WTC11 (cell line): ENCODE results near the gene USP16. TPM values are rescaled to one million over a fixed set of nuclear protein-coding genes. Genes with fewer than 3 reads are reported as not detected.

Experiments used
- ATAC-seq: fragments of 200-7000 bp; cut with Tn5 transposase; 2 replicates; pipeline ENCODE4 v1.10.0; 2021; ENCODE audit warnings: mild to moderate bottlenecking, moderate library complexity
- CTCF ChIA-PET: fragments of 300-600 bp; sonication (Branson Sonifier 250); formaldehyde crosslinking; loops from one replicate; lab custom pipeline; 2021; ENCODE audit warnings: antibody characterized with exemption; lab: Charles Lee
- POLR2A ChIA-PET: fragments of 350-600 bp; sonication (Branson Sonifier 250); formaldehyde crosslinking; loops from one replicate; lab custom pipeline; 2021; ENCODE audit warnings: antibody characterized with exemption; lab: Charles Lee
- DNase-seq: peaks from one replicate; pipeline ENCODE4 v3.0.0; 2021; ENCODE audit warnings: low spot score
- H3K27ac Mint-ChIP-seq: 2 replicates; pipeline ENCODE4 v1.8.0; 2021; ENCODE audit warnings: mixed read lengths
- H3K27me3 Mint-ChIP-seq: 2 replicates; pipeline ENCODE4 v1.8.0; 2021; ENCODE audit warnings: low read depth, mild to moderate bottlenecking, moderate library complexity, mixed read lengths
- H3K36me3 Mint-ChIP-seq: 2 replicates; pipeline ENCODE4 v1.8.0; 2021; ENCODE audit warnings: mixed read lengths
- H3K4me1 Mint-ChIP-seq: 2 replicates; pipeline ENCODE4 v1.8.0; 2022; ENCODE audit warnings: mixed read lengths
- H3K4me3 Mint-ChIP-seq: 2 replicates; pipeline ENCODE4 v1.8.0; 2021; ENCODE audit warnings: mild to moderate bottlenecking, moderate library complexity, mixed read lengths
- H3K9me3 Mint-ChIP-seq: 2 replicates; pipeline ENCODE4 v1.8.0; 2021; ENCODE audit warnings: mixed read lengths
- ATF3 ChIP-seq: sonication (generic); formaldehyde crosslinking; conservative IDR thresholded peaks from 2 replicates; pipeline ENCODE4 v1.8.1; 2022; ENCODE audit warnings: mild to moderate bottlenecking, missing genetic modification reagents
- ATF6 ChIP-seq: sonication (generic); formaldehyde crosslinking; IDR thresholded peaks from 2 replicates; pipeline ENCODE4 v1.8.1; 2023; ENCODE audit warnings: mild to moderate bottlenecking, missing genetic modification reagents
- CBFB ChIP-seq: sonication (generic); formaldehyde crosslinking; IDR thresholded peaks from 2 replicates; pipeline ENCODE4 v1.8.1; 2022; ENCODE audit warnings: mild to moderate bottlenecking, low read depth, missing genetic modification reagents
- E2F1 ChIP-seq: sonication (generic); formaldehyde crosslinking; IDR thresholded peaks from 2 replicates; pipeline ENCODE4 v1.8.0; 2022; ENCODE audit warnings: mild to moderate bottlenecking, missing genetic modification reagents
- EMX1 ChIP-seq: fragments of 250-450 bp; sonication (Bioruptor Pico); IDR thresholded peaks from 2 replicates; pipeline ENCODE4 v1.8.0; 2021; ENCODE audit warnings: mild to moderate bottlenecking
- ERG ChIP-seq: fragments of 250-450 bp; sonication (Bioruptor Pico); IDR thresholded peaks from 2 replicates; pipeline ENCODE4 v1.8.0; 2021; ENCODE audit warnings: mild to moderate bottlenecking
- GABPB1 ChIP-seq: sonication (generic); formaldehyde crosslinking; IDR thresholded peaks from 2 replicates; pipeline ENCODE4 v1.8.1; 2023; ENCODE audit warnings: mild to moderate bottlenecking, missing genetic modification reagents
- HMGXB4 ChIP-seq: sonication (generic); formaldehyde crosslinking; IDR thresholded peaks from 2 replicates; pipeline ENCODE4 v1.8.1; 2023; ENCODE audit warnings: mild to moderate bottlenecking, moderate library complexity, missing genetic modification reagents
- IRF1 ChIP-seq: sonication (generic); formaldehyde crosslinking; IDR thresholded peaks from 2 replicates; pipeline ENCODE4 v1.8.0; 2023; ENCODE audit warnings: missing genetic modification reagents
- JUN ChIP-seq: sonication (generic); formaldehyde crosslinking; IDR thresholded peaks from 2 replicates; pipeline ENCODE4 v1.8.0; 2023; ENCODE audit warnings: mild to moderate bottlenecking, missing genetic modification reagents
- KAT7 ChIP-seq: sonication (generic); formaldehyde crosslinking; IDR thresholded peaks from 2 replicates; pipeline ENCODE4 v1.8.1; 2023; ENCODE audit warnings: missing genetic modification reagents, mild to moderate bottlenecking, borderline replicate concordance
- MAX ChIP-seq: sonication (generic); formaldehyde crosslinking; IDR thresholded peaks from 2 replicates; pipeline ENCODE4 v1.8.0; 2022; ENCODE audit warnings: mild to moderate bottlenecking, missing genetic modification reagents
- MLX ChIP-seq: sonication (generic); formaldehyde crosslinking; IDR thresholded peaks from 2 replicates; pipeline ENCODE4 v1.8.1; 2023; ENCODE audit warnings: mild to moderate bottlenecking, missing genetic modification reagents, moderate library complexity
- MXD4 ChIP-seq: fragments of 250-450 bp; sonication (Bioruptor Pico); IDR thresholded peaks from 2 replicates; pipeline ENCODE4 v1.8.0; 2021; ENCODE audit warnings: mild to moderate bottlenecking, moderate library complexity, borderline replicate concordance
- MYBL2 ChIP-seq: sonication (generic); formaldehyde crosslinking; IDR thresholded peaks from 2 replicates; pipeline ENCODE4 v1.8.1; 2023; ENCODE audit warnings: mild to moderate bottlenecking, moderate library complexity, missing genetic modification reagents
- NFATC4 ChIP-seq: fragments of 250-450 bp; sonication (Bioruptor Pico); IDR thresholded peaks from 2 replicates; pipeline ENCODE4 v1.9.0; 2021; ENCODE audit warnings: mild to moderate bottlenecking
- SMAD4 ChIP-seq: sonication (generic); formaldehyde crosslinking; IDR thresholded peaks from 2 replicates; pipeline ENCODE4 v1.8.0; 2022; ENCODE audit warnings: mild to moderate bottlenecking, missing genetic modification reagents
- ZBTB21 ChIP-seq: sonication (generic); formaldehyde crosslinking; IDR thresholded peaks from 2 replicates; pipeline ENCODE4 v1.8.1; 2023; ENCODE audit warnings: mild to moderate bottlenecking, missing genetic modification reagents, borderline replicate concordance
- ZNF121 ChIP-seq: sonication (generic); formaldehyde crosslinking; IDR thresholded peaks from 2 replicates; pipeline ENCODE4 v1.8.0; 2023; ENCODE audit warnings: missing genetic modification reagents
- ZNF219 ChIP-seq: sonication (generic); formaldehyde crosslinking; IDR thresholded peaks from 2 replicates; pipeline ENCODE4 v1.8.0; 2023; ENCODE audit warnings: missing genetic modification reagents, mild to moderate bottlenecking, borderline replicate concordance
- ZNF263 ChIP-seq: sonication (generic); formaldehyde crosslinking; IDR thresholded peaks from 2 replicates; pipeline ENCODE4 v1.8.1; 2022; ENCODE audit warnings: low read depth, mild to moderate bottlenecking, moderate library complexity, missing genetic modification reagents
- ZNF416 ChIP-seq: fragments of 250-450 bp; sonication (Bioruptor Pico); IDR thresholded peaks from 2 replicates; pipeline ENCODE4 v1.9.0; 2021; ENCODE audit warnings: mild to moderate bottlenecking, inconsistent platforms
- ZNF671 ChIP-seq: fragments of 250-450 bp; sonication (Bioruptor Pico); IDR thresholded peaks from 2 replicates; pipeline ENCODE4 v1.8.0; 2021; ENCODE audit warnings: mild to moderate bottlenecking
- total RNA-seq: library from RNA; stranded (reverse); gene quantifications from 3 replicates; pipeline ENCODE4 v1.2.3, GENCODE V29; 2021

Gene USP16
- total RNA-seq, 1 experiment from 2014 or later: 20.8 TPM

GRCh38 chr21:29074007-29074376 lies 49.5 kb downstream of the USP16 start:
- ChIA-PET POLR2A (interaction anchor here (0.7 to 1.6 kb wide), 5 partner anchors 15 to 90 kb away, joined by 3 to 11 read pairs (median 3); partner anchors contain the start of genes LTN1 and USP16), CTCF (interaction anchor here (1.2 to 1.5 kb wide), 3 partner anchors 49 to 302 kb away, joined by 3 to 5 read pairs (median 4); partner anchors contain the start of gene USP16)
- DNase-seq: no peak
- peaks cover 3% of the 10 kb centered on the region for H3K27me3 Mint-ChIP-seq
- ATAC-seq: peak; percentile 28
- H3K4me1 Mint-ChIP-seq: peaks cover 19% of the 10 kb centered on the region
- H3K4me3 Mint-ChIP-seq: peak overlapping the region; percentile 98
- H3K36me3 Mint-ChIP-seq: peaks cover 19% of the 10 kb centered on the region
- peak overlapping the region; percentile 97 for H3K27ac Mint-ChIP-seq
- no peak for TF ChIP-seq ATF3 (CRISPR knock-in tag)
- TF ChIP-seq EMX1 (CRISPR knock-in tag): no peak
- no peak for TF ChIP-seq ZNF121 (CRISPR knock-in tag)
- TF ChIP-seq GABPB1 (CRISPR knock-in tag): no peak
- TF ChIP-seq HMGXB4 (CRISPR knock-in tag): no peak
- TF ChIP-seq ERG (CRISPR knock-in tag): no peak
- TF ChIP-seq MAX: no peak
- no peak for TF ChIP-seq SMAD4 (CRISPR knock-in tag)
- no peak for TF ChIP-seq ZNF671
- TF ChIP-seq NFATC4: no peak
- no peak for TF ChIP-seq ATF6 (CRISPR knock-in tag)
- no peak for TF ChIP-seq CBFB
- TF ChIP-seq KAT7 (CRISPR knock-in tag): no peak
- TF ChIP-seq IRF1: no peak
- TF ChIP-seq, all 79 proteins: peak for 0
- peaks cover 3% of the 10 kb centered on the region; the same call in 1 of the 2 replicates for H3K9me3 Mint-ChIP-seq

GRCh38 chr21:29074783-29075182 lies 50.3 kb downstream of the USP16 start:
- no peak overlapping the region for H3K27ac Mint-ChIP-seq
- peaks cover 19% of the 10 kb centered on the region for H3K4me1 Mint-ChIP-seq
- ATAC-seq: no peak
- POLR2A ChIA-PET: interaction anchor here (0.7 kb wide), 1 partner anchor 89 kb away, joined by 3 read pairs; no protein-coding TSS in a partner anchor
- CTCF ChIA-PET: interaction anchor here (1.5 kb wide), 1 partner anchor 50 kb away, joined by 3 read pairs; the partner anchor contains the start of gene USP16
- no peak for TF ChIP-seq ZNF219 (CRISPR knock-in tag)
- no peak for TF ChIP-seq JUN (CRISPR knock-in tag)
- no peak for TF ChIP-seq ZNF121 (CRISPR knock-in tag)
- no peak for TF ChIP-seq ATF6 (CRISPR knock-in tag)
- TF ChIP-seq MYBL2 (CRISPR knock-in tag): no peak
- no peak for TF ChIP-seq E2F1 (CRISPR knock-in tag)
- no peak for TF ChIP-seq ZNF416
- no peak for TF ChIP-seq MLX (CRISPR knock-in tag)
- TF ChIP-seq ZBTB21 (CRISPR knock-in tag): no peak
- no peak for TF ChIP-seq MXD4 (CRISPR knock-in tag)
- no peak for TF ChIP-seq ZNF263 (CRISPR knock-in tag)
- H3K9me3 Mint-ChIP-seq: peaks cover 3% of the 10 kb centered on the region; the same call in 1 of the 2 replicates
- H3K27me3 Mint-ChIP-seq: peaks cover 4% of the 10 kb centered on the region
- DNase-seq: no peak
- peaks cover 15% of the 10 kb centered on the region for H3K36me3 Mint-ChIP-seq
- peak overlapping the region; percentile 45 for H3K4me3 Mint-ChIP-seq
